ENCODE data around the gene MARCHF9.
A peak's percentile ranks its signal among the peaks of the same experiment; 100 is the strongest.

MARCHF9 gene

DNA sequence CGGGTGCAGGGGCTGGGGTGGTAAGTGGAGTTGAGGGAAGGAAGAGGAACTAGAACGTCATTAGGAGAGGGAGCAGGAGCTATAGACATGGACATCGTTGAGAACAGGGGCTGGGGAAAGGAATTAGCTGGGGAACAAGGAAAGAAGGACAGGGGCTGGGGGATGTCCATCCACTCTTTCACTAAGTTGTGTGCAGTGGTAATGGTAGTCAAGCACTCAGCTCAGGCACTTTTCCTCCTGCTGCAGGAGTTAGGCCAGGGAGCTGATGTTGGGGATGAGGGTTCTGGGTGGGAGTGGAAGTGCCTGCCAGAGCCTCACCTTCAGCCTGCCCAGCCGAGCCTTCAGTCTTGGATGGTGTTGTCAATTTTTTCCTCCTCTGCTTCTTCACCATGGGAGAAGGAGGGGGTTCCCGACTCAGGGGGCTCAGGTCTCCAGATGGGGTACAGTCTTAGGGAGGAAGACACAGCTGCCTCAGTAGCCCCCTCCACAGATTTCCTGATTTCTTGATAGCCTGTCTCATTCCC lies 25.5 kb upstream of the MARCHF9 start:
- ATAC-seq (replicated peaks) (no peak), DNase-seq (no peak)
- H3K36me3 Mint-ChIP-seq: peaks cover 56 to 78% of the 10 kb centered on the region in 2 donors
- peaks cover 0 to 3% of the 10 kb centered on the region in 2 donors for H3K9me3 Mint-ChIP-seq
- no peak overlapping the region for H3K4me3 Mint-ChIP-seq
- no peak overlapping the region for H3K27ac Mint-ChIP-seq
- H3K4me1 Mint-ChIP-seq: peaks cover 7 to 18% of the 10 kb centered on the region in 2 donors
- H3K27me3 Mint-ChIP-seq: no peaks in the 10 kb centered on the region

DNA sequence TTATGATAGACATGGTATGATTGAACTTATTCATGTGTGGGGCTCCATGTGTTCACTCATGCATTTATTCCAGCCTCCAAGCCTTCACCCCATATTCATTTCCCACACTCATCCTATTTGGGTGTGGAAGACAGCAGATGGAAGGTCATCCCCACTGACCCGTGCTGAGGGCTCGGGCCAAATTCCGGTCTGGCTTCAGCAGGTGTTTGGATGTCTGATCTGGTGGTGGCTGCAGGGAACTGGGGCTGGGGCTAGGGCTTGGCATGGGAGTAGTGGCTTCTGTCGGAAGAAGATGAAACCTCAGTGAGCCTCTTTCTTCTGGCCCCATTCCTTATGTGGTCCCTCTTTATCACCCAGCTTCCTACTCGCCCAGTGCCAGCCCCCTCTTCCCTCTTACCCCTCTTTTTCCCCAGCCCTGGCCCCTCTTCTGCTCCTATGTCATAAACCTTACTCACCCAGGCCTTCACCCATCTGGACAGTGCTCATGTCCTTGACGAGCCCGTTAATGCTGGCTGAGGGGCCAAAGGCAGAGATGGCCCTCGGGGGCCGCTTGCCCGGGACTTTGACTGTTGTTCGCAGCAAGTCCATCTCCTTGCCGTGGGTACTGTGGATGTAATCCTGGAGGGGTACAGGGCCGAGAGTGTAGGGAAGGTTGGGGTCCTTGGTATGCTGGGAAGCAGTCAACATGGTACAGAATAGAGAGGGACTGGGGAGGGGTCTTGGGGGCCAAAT lies 24.4 kb upstream of the MARCHF9 start:
- Mint-ChIP-seq H3K9me3 (peaks cover 0 to 3% of the 10 kb centered on the region in 2 donors), H3K27me3 (no peaks in the 10 kb centered on the region), H3K4me3 (no peak overlapping the region), H3K27ac (no peak overlapping the region), H3K4me1 (peaks cover 2 to 8% of the 10 kb centered on the region in 2 donors), H3K36me3 (peaks cover 52 to 80% of the 10 kb centered on the region in 2 donors)
- DNase-seq: no peak
- no peak for ATAC-seq (replicated peaks)

DNA sequence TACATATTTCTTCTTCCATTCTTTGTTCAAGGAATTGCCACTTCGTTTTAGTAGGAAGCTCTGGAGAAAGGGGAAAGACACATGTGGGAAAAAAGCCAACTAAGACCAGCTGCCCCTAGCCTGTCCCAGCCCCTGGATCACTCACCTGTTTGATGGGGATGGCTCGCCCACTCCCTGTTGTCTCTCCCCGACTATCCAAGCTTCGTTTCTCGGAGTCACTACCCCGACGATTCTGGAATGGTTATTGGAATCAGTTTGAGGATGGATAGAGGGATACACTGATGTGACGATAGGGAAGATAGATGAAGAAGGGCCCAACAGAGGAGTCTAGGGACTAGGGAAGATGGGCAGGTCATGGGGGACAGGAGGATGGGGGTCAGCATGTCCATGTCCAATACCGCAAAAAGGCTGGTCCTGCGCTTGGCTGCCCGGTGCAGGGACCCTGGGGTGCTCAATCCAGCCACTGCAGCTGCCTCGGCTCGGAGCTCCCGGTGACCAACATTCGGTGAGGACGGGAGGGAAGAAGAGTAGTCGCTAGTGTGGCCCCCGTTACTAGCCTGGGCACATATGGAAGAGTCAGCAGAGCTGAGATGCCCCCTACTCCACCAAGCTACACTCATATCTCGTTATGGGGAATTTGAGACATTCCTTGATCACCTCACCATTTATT lies 23.4 kb upstream of the MARCHF9 start:
- H3K4me1 Mint-ChIP-seq: peaks cover 0 to 5% of the 10 kb centered on the region in 2 donors
- DNase-seq (no peak), ATAC-seq (replicated peaks) (no peak)
- no peak overlapping the region for H3K4me3 Mint-ChIP-seq
- no peaks in the 10 kb centered on the region for H3K9me3 Mint-ChIP-seq
- H3K27me3 Mint-ChIP-seq: no peaks in the 10 kb centered on the region
- H3K36me3 Mint-ChIP-seq: peaks cover 49 to 77% of the 10 kb centered on the region in 2 donors
- no peak overlapping the region for H3K27ac Mint-ChIP-seq

GRCh38 chr12:57732270-57732669 lies 22.6 kb upstream of the MARCHF9 start:
- peaks cover 0 to 5% of the 10 kb centered on the region in 2 donors for H3K4me1 Mint-ChIP-seq
- H3K27ac Mint-ChIP-seq: no peak overlapping the region
- no peak overlapping the region for H3K4me3 Mint-ChIP-seq
- ATAC-seq (replicated peaks) (no peak), DNase-seq (no peak)
- peaks cover 44 to 78% of the 10 kb centered on the region in 2 donors for H3K36me3 Mint-ChIP-seq
- no peaks in the 10 kb centered on the region for H3K9me3 Mint-ChIP-seq
- no peaks in the 10 kb centered on the region for H3K27me3 Mint-ChIP-seq

DNA sequence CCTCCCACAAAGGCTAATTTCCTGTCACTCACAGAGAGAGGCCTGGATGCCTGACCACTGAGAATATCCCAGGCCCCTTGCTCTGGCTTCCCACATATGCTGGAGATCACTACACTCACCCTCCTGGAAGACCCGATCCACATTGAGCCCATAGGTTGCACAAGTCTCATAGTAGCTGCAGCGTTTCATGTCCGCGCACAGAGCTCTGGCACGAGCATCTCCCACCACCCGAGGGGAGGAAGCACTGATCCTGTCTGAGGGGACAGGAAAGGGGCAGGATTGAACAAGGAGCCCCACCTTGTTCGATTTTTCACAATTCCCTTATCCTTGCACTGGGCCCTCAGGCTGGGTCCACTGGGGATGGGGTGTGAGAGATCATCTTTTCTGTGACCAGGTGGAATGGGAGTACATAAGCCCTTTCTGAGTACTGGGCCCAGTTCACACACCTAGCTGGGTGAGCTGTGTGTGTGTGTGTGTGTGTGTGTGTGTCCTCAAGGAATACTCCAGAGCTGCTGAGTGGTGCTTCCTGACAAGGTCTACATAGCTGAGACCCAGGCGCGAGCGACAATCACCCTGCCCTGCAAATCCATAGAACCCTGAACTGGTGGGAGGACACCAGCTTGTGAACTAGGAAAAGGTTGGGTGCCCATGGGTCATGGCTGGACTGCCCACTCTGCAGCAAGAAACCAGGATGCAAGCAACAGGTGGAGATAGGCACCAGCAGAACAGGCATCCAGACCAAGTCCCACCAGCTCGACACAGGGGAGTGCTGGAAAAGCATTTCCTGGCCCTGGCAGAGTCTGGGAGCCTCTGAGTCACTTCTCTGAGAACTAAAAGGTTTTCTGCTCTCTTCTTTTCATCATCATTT lies 21.9 kb upstream of the MARCHF9 start:
- H3K27me3 Mint-ChIP-seq: no peaks in the 10 kb centered on the region
- no peak overlapping the region for H3K4me3 Mint-ChIP-seq
- H3K9me3 Mint-ChIP-seq: no peaks in the 10 kb centered on the region
- no peak for ATAC-seq (replicated peaks)
- H3K4me1 Mint-ChIP-seq: peaks cover 0 to 5% of the 10 kb centered on the region in 2 donors
- H3K27ac Mint-ChIP-seq: no peak overlapping the region
- H3K36me3 Mint-ChIP-seq: peaks cover 40 to 72% of the 10 kb centered on the region in 2 donors
- DNase-seq: no peak

DNA sequence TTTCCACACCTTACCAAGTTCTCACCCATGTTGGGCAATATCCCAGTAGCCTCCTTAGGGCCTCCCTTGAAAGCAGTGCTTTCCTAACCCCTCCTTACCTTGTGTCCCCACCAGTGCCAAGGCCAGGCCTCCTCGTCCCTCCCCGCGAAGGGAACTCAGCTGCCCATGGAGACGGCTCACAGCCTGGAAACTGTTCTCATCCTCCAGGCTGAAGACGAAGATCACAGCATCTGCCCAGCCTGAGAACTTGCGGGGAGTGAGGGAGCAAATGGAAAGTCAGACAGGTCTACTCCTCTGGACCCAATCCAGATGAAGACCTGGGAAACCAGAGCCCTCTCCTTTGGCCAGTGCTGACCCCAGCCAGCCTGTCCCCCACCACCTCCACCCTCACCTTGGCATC lies 21.0 kb upstream of the MARCHF9 start:
- ATAC-seq (replicated peaks): no peak
- no peaks in the 10 kb centered on the region for H3K9me3 Mint-ChIP-seq
- peaks cover 1 to 5% of the 10 kb centered on the region in 2 donors for H3K4me1 Mint-ChIP-seq
- no peak for DNase-seq
- H3K36me3 Mint-ChIP-seq: peaks cover 37 to 66% of the 10 kb centered on the region in 2 donors
- H3K4me3 Mint-ChIP-seq: no peak overlapping the region
- no peaks in the 10 kb centered on the region for H3K27me3 Mint-ChIP-seq
- no peak overlapping the region for H3K27ac Mint-ChIP-seq

GRCh38 chr12:57734591-57734990 lies 20.3 kb upstream of the MARCHF9 start:
- H3K9me3 Mint-ChIP-seq: no peaks in the 10 kb centered on the region
- H3K4me3 Mint-ChIP-seq: no peak overlapping the region
- ATAC-seq (replicated peaks) (no peak), DNase-seq (no peak)
- H3K27ac Mint-ChIP-seq: no peak overlapping the region
- H3K4me1 Mint-ChIP-seq: peaks cover 8 to 10% of the 10 kb centered on the region in 2 donors
- peaks cover 37 to 69% of the 10 kb centered on the region in 2 donors for H3K36me3 Mint-ChIP-seq
- H3K27me3 Mint-ChIP-seq: no peaks in the 10 kb centered on the region

DNA sequence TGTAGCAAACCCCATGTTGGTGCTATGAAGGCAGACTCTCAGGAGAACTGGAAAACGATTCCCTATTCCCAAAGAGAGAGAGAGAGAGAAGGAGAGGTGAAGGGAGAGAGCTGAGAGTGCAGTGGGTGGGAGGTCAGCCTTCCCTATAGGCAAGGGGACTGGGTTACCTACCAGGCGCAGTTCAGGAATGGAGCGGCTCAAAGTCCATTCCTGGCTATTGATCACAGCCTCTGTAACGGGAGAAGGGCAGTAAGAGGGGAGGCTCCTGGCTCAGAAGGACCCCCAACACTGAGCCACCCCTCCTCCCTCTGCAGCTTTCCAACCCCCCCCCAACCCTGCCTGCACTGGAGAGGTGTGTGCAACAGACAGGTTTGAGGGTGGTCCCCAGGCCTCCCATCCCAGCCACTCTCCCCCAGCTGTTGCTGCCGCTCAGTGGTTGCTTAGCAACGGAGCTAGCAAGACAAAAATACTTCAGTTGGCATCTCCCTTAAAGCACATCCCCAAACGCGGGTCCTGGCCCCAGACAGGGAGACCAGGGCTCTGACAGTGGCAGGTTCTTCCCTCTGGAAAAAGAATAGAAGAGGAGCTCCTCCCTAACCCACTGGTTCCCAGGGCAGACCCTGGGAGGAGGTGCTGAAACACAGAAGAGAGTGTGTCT lies 19.6 kb upstream of the MARCHF9 start:
- Mint-ChIP-seq H3K27ac (no peak overlapping the region), H3K9me3 (no peaks in the 10 kb centered on the region), H3K4me3 (no peak overlapping the region), H3K36me3 (peaks cover 35 to 67% of the 10 kb centered on the region in 2 donors), H3K27me3 (no peaks in the 10 kb centered on the region), H3K4me1 (peaks cover 10 to 11% of the 10 kb centered on the region in 2 donors)
- ATAC-seq (replicated peaks) (no peak), DNase-seq (no peak)

- H3K27me3 Mint-ChIP-seq: no peaks in the 10 kb centered on the region
- no peaks in the 10 kb centered on the region for H3K9me3 Mint-ChIP-seq
- H3K36me3 Mint-ChIP-seq: peaks cover 29 to 59% of the 10 kb centered on the region in 2 donors
- H3K4me3 Mint-ChIP-seq: no peak overlapping the region
- DNase-seq (no peak), ATAC-seq (replicated peaks) (no peak)
- H3K4me1 Mint-ChIP-seq: peaks cover 17 to 20% of the 10 kb centered on the region in 2 donors
- H3K27ac Mint-ChIP-seq: peak overlapping the region; percentile 76
Measured at GRCh38 chr12:57735952-57736740, 18.8 kb upstream of the MARCHF9 start.

GRCh38 chr12:57736741-57737466 lies 18.0 kb upstream of the MARCHF9 start:
- peaks cover 22 to 27% of the 10 kb centered on the region in 2 donors for H3K4me1 Mint-ChIP-seq

GRCh38 chr12:57737467-57738460 lies 17.1 kb upstream of the MARCHF9 start:
- Mint-ChIP-seq H3K27me3 (no peaks in the 10 kb centered on the region), H3K4me1 (peaks cover 26 to 35% of the 10 kb centered on the region in 2 donors), H3K4me3 (no peak overlapping the region), H3K27ac (no peak overlapping the region), H3K9me3 (no peaks in the 10 kb centered on the region), H3K36me3 (peaks cover 18 to 44% of the 10 kb centered on the region in 2 donors)
- no peak for DNase-seq
- ATAC-seq (replicated peaks): no peak

More at GRCh38 chr12:57736741-57737466, 18.0 kb upstream of the MARCHF9 start:
- H3K36me3 Mint-ChIP-seq: peaks cover 24 to 52% of the 10 kb centered on the region in 2 donors
- H3K27me3 Mint-ChIP-seq: no peaks in the 10 kb centered on the region
- no peak overlapping the region for H3K4me3 Mint-ChIP-seq
- DNase-seq (no peak), ATAC-seq (replicated peaks) (no peak)
- no peak overlapping the region for H3K27ac Mint-ChIP-seq
- H3K9me3 Mint-ChIP-seq: no peaks in the 10 kb centered on the region
